T-helper 2 cell treated with Interferon-gamma antibody and Interleukin-4, amounts not matched to agents 100 ng/mL and 5 ng/mL, for 36 hours (primary cell): ENCODE data around the gene EAF1. TPM values are rescaled to one million over a fixed set of nuclear protein-coding genes. Genes with fewer than 3 reads are reported as not detected.
"Not testable (repeated sequence)": the region's sequence is repeated elsewhere in the genome, so short reads cannot be mapped to it uniquely, and the experiment has no call there.

Experiments used
- intact Hi-C: fragments of 100-400 bp; cut with micrococcal nuclease; formaldehyde crosslinking; loops from one replicate; pipeline ENCODE4 v1.15.1; 2023
- total RNA-seq: library from RNA; stranded (reverse); gene quantifications from 2 replicates; pipeline ENCODE4 v1.2.3, GENCODE V29; 2022

The EAF1 gene
- total RNA-seq = 27.8 and 28.9 TPM in 2 replicates

DNA sequence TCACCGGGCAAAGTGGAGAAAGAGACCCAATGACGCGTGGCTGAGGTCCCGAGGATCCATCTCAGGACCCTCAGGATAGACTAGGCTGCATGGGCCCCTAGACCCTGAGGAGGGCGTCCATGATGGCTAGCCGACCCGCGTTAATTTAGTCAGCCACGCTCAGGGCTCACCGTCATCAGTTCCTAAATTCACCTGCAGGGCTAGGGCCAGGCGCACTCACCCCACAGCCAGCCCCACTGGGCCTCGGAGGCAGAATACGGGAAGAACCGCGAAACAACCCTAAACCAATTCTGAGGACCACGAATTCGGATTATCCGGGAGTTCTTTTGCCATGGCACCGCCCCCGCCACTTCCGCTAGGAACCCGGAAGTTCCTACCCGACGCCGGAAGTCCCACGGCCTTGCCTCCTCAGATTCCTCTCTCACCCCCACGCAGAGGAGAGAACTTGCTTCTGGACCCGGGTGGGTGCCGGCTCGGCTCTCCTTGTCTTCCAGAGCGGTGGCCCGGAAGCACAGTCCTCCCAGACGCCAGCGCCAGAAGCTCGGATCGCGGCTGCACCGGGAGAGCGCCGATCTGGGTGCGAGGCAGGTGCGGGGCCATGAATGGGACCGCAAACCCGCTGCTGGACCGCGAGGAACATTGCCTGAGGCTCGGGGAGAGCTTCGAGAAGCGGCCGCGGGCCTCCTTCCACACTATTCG is at the start of gene EAF1, which contains the start of gene METTL6:
Gene EAF1 (plus strand): TSS at position 417 of the 699 bp plus-strand sequence. CDS start 182 bp downstream, at position 599.
Gene METTL6 (minus strand): TSS at position 363 of the 699 bp plus-strand sequence. CDS start 1,033 bp downstream, outside the sequence.
- intact Hi-C loops = loop anchor here (1.0 to 10.0 kb wide), 6 partner anchors 110 to 367 kb away; partner anchors contain the start of genes ANKRD28, BTD, CAPN7 and HACL1

DNA sequence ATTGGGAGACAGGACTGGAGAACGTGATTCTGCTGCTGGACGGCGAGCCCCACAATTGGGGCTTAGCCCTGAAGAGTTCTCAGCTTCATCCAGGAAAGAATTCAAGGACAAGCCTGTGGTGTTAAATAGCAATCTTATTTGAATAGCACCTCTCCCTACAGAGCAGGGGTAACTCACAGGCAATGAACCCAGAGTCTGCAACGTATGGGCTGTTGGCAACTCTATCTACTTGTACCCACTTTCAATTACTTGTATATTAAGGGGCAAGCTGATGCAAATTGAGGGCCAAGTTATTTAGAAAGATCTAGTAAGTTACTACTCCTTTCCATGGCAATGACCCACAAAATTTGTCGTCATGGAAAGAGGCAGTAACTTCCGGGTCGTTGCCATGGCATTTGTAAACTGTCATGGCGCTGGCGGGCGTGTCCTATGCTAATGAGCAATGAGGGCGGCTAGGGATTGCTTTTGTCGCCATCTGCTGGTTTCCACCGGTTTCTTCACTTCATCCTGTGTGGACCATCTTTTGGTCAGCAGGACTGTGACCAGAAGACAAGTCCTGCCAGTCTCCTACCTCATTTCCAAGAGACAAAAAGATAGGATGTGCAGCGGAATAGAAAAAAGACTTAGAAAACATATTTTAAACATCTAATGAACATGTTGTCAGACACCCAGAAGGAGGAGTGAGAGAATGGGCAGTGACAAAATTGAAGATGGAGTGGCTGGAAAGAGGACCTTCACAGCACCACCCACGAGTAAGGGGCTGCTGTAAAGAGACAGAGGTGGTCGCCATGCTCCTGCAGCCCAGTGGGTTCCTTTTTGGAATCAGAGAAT is 49.2 kb upstream of the EAF1 start:
- intact Hi-C loops = loop anchor here (1.0 kb wide), 8 partner anchors 17 to 223 kb away; partner anchors contain the start of genes BTD, CAPN7, HACL1 and SH3BP5

- intact Hi-C loops = no loop called here
These were observed 46.2 kb upstream of the EAF1 start for GRCh38 chr3:15380980-15381890.

GRCh38 chr3:15382405-15382923 is 44.9 kb upstream of the EAF1 start:
- intact Hi-C loops = no loop called here

- intact Hi-C loops = no loop called here
These were observed 42.7 kb upstream of the EAF1 start for GRCh38 chr3:15384510-15385237.

DNA sequence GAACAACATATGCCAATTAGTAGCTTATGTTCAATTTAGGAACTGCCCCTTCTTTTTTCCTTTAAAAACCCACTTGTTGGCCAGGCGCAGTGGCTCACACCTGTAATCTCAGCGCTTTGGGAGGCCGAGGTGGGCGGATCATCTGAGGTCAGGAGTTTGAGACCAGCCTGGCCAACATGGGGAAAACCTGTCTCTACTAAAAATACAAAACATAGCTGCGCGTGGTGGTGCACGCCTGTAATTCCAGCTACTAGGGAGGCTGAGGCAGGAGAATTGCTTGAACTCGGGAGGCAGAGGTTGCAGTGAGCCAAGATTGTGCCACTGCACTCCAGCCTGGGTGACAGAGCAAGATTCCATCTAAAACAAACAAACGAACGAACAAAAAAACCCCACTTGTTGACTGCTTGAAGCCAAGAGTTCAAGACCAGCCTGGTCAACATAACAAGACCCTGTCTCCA is 42.1 kb upstream of the EAF1 start:
- intact Hi-C loops = not testable (repeated sequence)

DNA sequence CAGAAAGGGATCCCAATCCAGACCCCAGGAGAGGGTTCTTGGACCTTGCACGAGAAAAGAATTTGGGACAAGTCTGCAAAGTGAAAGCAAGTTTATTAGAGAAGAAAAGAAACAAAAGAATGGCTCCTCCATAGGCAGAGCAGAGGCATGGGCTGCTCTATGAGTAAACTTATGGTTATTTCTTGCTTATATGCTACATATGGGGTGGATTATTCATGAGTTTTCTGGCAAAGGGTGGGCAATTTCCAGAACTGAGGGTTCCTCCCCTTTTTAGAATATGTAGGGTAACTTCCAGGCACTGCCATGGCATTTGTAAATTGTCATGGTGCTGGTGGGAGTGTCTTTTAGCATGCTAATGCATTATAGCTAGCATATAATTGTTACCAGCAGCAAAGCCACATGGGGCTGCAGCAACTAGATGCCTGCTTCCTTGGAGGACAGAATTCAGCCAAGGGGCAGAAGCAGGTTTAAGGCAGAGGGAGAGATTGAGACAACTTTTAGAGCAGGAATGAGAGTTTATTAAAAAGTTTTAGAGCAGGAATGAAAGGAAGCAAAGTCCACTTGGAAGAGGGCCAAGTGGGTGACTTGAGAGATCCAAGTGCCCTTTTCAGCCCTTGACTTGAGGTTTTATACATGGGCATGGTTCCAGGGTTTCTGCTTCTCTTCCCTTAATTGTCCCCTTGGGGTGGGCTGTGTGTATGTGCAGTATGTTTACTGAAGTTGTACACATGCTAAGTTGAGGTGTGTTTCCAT is 41.3 kb upstream of the EAF1 start:
- intact Hi-C loops = no loop called here

- intact Hi-C loops = not testable (repeated sequence)
These were observed 40.8 kb upstream of the EAF1 start for GRCh38 chr3:15386654-15386955.

DNA sequence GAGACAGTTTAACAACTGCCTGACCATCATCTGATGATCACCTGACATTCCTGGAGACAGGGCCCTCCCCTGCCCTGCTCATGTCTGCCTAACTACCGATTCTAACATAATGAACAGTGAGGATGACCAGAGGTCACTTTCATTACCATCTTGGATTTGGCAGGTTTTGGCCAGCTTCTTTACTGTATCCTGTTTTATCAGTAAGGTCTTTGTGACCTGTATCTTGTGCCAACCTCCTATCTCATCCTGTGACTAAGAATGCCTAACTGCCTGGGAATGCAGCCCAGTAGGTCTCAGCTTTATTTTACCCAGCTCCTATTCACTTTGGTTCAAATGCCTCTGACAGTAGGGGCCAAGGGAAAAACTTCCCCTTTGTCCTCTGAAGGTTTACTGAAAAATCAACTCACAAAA is 40.2 kb upstream of the EAF1 start:
- intact Hi-C loops = no loop called here

DNA sequence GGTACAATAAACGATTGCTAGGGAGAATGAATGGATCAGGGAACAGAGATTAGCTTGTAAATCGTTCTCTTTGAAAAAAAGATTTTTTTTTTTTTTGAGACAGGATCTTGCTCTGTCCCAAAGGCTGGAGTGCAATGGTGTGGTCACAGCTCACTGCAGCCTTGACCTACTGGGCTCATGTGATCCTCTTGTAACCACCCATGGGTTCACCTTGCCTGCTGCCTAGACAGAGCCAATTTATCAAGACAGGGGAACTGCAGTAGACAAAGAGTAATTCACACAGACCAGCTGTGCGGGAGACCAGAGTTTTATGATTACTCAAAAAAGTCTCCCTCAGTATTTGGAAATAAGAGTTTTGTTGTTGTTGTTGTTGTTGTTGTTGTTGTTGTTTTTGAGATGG is 39.7 kb upstream of the EAF1 start:
- intact Hi-C loops = no loop called here

DNA sequence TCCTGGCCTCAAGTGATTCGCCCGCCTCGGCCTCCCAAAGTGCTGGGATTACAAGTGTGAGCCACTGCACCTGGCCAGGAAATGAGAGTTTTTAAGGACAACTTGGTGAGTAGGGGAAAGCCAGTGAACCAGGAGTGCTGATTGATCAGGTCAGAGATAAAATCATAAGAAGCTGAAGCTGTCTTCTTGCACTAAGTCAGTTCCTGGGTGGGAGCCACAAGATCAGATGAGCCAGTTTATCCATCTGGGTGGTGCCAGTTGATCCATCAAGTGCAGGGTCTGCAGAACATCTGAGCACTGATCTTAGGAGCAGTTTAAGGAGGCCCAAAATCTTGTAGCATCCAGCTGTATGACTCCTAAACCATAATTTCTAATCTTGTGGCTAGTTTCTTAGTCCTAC is 39.1 kb upstream of the EAF1 start:
- intact Hi-C loops = not testable (repeated sequence)

GRCh38 chr3:15390460-15390859 is 36.9 kb upstream of the EAF1 start:
- intact Hi-C loops = no loop called here

GRCh38 chr3:15391007-15391406 is 36.4 kb upstream of the EAF1 start:
- intact Hi-C loops = no loop called here

DNA sequence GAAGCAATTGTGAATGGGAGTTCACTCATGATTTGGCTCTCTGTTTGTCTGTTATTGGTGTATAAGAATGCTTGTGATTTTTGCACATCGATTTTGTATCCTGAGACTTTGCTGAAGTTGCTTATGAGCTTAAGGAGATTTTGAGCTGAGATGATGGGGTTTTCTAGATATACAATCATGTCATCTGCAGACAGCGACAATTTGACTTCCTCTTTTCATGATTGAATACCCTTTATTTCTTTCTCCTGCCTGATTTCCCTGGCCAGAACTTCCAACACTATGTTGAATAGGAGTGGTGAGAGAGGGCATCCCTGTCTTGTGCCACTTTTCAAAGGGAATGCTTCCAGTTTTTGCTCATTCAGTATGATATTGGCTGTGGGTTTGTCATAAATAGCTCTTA is 34.1 kb upstream of the EAF1 start:
- intact Hi-C loops = not testable (repeated sequence)

- intact Hi-C loops = not testable (repeated sequence)
These were observed 28.7 kb upstream of the EAF1 start for GRCh38 chr3:15398731-15399133.

- intact Hi-C loops = no loop called here
These were observed 27.4 kb upstream of the EAF1 start for GRCh38 chr3:15399970-15400369.

DNA sequence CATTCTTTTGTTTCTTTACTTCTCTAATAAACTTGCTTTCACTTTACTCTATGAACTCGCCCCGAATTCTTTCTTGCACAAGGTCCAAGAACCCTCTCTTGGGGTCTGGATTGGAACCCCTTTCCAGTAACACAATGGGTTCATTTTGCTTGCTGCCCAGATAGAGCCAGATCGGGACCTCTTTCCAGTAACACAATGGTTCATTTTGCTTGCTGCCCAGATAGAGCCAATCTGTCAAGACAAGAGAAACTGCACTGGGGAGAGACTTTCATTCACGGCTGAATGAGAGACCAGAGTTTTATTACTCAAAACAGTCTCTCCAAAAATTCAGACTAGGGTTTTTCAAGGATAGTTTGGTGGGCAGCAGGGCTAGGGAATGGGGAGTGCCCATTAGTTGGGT is 25.5 kb upstream of the EAF1 start:
- intact Hi-C loops = no loop called here

DNA sequence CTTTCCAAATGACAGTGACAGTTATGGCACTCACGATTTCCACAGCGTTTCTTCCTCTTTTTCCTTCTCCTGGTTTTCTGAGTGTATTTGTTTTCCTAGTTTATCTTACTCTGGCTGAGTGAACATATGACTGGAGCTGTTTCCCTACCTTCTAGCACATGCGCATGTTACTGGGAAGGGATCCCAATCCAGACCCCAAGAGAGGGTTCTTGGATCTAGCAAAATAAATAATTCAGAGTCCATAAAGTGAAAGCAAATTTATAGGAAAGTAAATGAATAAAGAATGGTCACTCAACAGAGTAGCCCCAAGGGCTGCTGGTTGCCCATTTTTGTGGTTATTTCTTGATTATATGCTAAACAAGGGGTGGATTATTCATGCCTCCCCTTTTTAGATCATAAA is 23.9 kb upstream of the EAF1 start:
- intact Hi-C loops = no loop called here

- intact Hi-C loops = no loop called here
These were observed 23.4 kb upstream of the EAF1 start for GRCh38 chr3:15403965-15404364.

DNA sequence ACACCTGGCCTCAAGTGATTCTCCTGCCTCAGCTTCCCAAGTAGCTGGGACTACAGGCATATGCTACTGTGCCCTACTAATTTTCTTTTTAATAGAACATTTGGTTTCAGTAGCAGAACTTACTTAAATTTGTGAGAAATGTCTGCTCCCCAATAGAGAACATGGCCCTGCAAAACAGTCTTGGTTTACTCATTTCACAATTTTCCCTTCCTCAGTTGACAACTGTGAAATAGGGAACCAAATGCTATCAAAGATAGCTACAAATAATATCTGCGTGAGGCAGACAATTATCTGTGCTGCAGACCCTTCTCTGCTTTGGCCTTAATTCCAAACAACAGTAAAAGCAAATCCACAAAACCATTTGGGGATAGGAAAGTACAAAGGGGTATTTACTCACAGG is 22.6 kb upstream of the EAF1 start:
- intact Hi-C loops = loop anchor here (1.0 kb wide), 4 partner anchors 136 to 296 kb away; no protein-coding TSS in a partner anchor
